Esophagus squamous epithelium (tissue), 5 donors: ENCODE results near the gene MLH3. TPM values are rescaled to one million over a fixed set of nuclear protein-coding genes. Genes with fewer than 3 reads are reported as not detected.

Experiments used
- DNase-seq: peaks from one replicate; lab custom pipeline; 2025; lab: John Stamatoyannopoulos, UW
- H3K27ac ChIP-seq, 4 donors: fragments of 200-600 bp; sonication (generic); one replicate each; pipeline ENCODE4 v1.5.1; 2016 to 2019; ENCODE audit warnings: mild to moderate bottlenecking in 1 of 4
- H3K27me3 ChIP-seq, 4 donors: fragments of 200-600 bp; sonication (generic); 1 replicate in 3 of 4; 2 replicates in 1 of 4; pipeline versions ENCODE4 v1.5.1 to v1.6.0; 2017 to 2021; ENCODE audit warnings: antibody characterized with exemption in 1 of 4
- H3K36me3 ChIP-seq, 3 donors: fragments of 200-600 bp; sonication (generic); one replicate each; pipeline ENCODE4 v1.5.1; 2016 to 2019
- H3K4me1 ChIP-seq, 3 donors: fragments of 200-600 bp; sonication (generic); one replicate each; pipeline ENCODE4 v1.5.1; 2017 to 2019
- H3K4me3 ChIP-seq, 4 donors: fragments of 200-600 bp; sonication (generic); 1 replicate in 3 of 4; 2 replicates in 1 of 4; pipeline ENCODE4 v1.5.1; 2016 to 2019; ENCODE audit warnings: mild to moderate bottlenecking in 2 of 4, moderate library complexity in 1 of 4
- H3K9me3 ChIP-seq, 3 donors: fragments of 200-600 bp; sonication (generic); one replicate each; pipeline ENCODE4 v1.5.1; 2016 to 2019
- POLR2A ChIP-seq, 4 donors: fragments of 450-650 bp; IDR thresholded peaks; one replicate each; pipeline ENCODE4 v1.6.1; 2017; ENCODE audit warnings: antibody characterized with exemption in 4 of 4, mild to moderate bottlenecking in 4 of 4, moderate library complexity in 3 of 4
- WGBS, 2 donors: methylation state at CpG; one replicate each; pipeline ENCODE4 v1.1.5; 2018; 5-methylcytosine and 5-hydroxymethylcytosine counted together
- intact Hi-C: fragments of 100-400 bp; cut with DNase I; formaldehyde crosslinking; loops from one replicate; pipeline ENCODE4 v1.15.0; 2022
- total RNA-seq, 4 donors: library from RNA; depleted of rRNA; stranded (reverse); fragments of >200 nt; gene quantifications; one replicate each; pipeline ENCODE4 v1.1.0, GENCODE V29; 2016
- TF ChIP-seq, protein P1 (sequence below), 6 experiments: fragments of 450-650 bp in 4 of 6; fragments of 200-600 bp in 2 of 6; sonication (generic) in 2 of 6; IDR thresholded peaks; one replicate each; pipeline ENCODE4 v1.5.1; 2016 to 2019; ENCODE audit warnings: antibody characterized with exemption in 6 of 6, mild to moderate bottlenecking in 4 of 6, moderate library complexity in 4 of 6
- donor health status: DM: yes; HTN: yes; CAD: no.

MLH3 gene
- total RNA-seq, 4 donors from 2014 or later: 8.4 to 39.7 (median 11.0) TPM

DNA sequence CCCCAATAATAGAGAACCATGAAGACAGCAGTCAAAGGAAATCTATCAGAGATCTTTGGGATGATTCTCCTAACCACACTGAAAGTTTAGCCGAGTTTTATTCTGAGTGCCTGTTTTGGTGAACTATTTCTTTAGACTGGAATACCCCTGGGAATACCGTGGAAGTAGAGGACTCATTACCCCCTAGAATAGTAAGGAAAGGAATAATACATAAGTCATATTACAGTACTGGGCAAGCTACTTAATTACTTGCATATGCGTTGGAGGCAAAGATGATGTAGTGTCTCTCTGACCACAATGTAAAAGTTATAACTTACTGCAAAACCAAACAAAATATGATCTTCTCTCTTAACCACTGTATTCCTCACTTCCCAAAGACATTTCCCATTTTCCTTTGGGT lies 43.6 kb upstream of the MLH3 start:
- Histone ChIP-seq H3K4me3 (no peak overlapping the region), H3K27ac (no peak overlapping the region), H3K36me3 (peaks cover 14 to 100% (median 39%) of the 10 kb centered on the region in 3 donors), H3K4me1 (no peaks in the 10 kb centered on the region), H3K27me3 (no peaks in the 10 kb centered on the region), H3K9me3 (no peaks in the 10 kb centered on the region)
- intact Hi-C loops: no loop called here
- no peak for TF ChIP-seq POLR2A (IDR thresholded peaks at IDR 0.05)
- TF ChIP-seq, protein P1, sequence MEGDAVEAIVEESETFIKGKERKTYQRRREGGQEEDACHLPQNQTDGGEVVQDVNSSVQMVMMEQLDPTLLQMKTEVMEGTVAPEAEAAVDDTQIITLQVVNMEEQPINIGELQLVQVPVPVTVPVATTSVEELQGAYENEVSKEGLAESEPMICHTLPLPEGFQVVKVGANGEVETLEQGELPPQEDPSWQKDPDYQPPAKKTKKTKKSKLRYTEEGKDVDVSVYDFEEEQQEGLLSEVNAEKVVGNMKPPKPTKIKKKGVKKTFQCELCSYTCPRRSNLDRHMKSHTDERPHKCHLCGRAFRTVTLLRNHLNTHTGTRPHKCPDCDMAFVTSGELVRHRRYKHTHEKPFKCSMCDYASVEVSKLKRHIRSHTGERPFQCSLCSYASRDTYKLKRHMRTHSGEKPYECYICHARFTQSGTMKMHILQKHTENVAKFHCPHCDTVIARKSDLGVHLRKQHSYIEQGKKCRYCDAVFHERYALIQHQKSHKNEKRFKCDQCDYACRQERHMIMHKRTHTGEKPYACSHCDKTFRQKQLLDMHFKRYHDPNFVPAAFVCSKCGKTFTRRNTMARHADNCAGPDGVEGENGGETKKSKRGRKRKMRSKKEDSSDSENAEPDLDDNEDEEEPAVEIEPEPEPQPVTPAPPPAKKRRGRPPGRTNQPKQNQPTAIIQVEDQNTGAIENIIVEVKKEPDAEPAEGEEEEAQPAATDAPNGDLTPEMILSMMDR (IDR thresholded peaks at IDR 0.05): no peak
- DNase-seq: no peak
- WGBS, 2 donors: 89 to 92% methylated on average over 3 of the region's 3 CpGs

GRCh38 chr14:75092698-75093097 lies 41.4 kb upstream of the MLH3 start:
- no peaks in the 10 kb centered on the region for H3K9me3 ChIP-seq
- H3K27ac ChIP-seq: no peak overlapping the region
- no peak for DNase-seq
- intact Hi-C loops: no loop called here
- peaks cover 17 to 100% (median 41%) of the 10 kb centered on the region in 3 donors for H3K36me3 ChIP-seq
- WGBS, 2 donors: 90 to 91% methylated on average over 2 of the region's 2 CpGs
- TF ChIP-seq, protein P1 (IDR thresholded peaks at IDR 0.05): no peak
- no peak for TF ChIP-seq POLR2A (IDR thresholded peaks at IDR 0.05)
- H3K4me3 ChIP-seq: no peak overlapping the region
- no peaks in the 10 kb centered on the region for H3K27me3 ChIP-seq
- peaks cover 0 to 4% (median 0%) of the 10 kb centered on the region in 3 donors for H3K4me1 ChIP-seq

DNA sequence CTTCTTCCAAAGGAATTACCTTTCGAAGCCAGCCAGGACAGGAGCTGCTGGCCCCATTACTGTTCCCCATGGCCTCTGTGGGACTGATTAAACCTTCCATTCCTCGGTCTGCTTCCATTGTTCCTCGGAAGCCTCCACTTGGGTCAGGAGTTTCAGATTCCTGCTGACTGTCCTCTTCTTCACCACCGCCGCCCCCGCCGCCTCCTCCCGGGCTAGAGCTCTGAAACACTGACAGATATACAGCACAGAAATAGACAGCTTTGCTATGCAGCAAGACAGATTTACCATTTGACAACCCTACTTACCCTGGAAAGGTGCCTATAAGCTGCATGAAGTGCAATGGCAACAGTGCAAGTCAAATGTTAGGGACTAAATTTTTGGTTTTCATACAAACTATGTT lies 40.0 kb upstream of the MLH3 start:
- no peak for TF ChIP-seq POLR2A (IDR thresholded peaks at IDR 0.05)
- TF ChIP-seq, protein P1 (IDR thresholded peaks at IDR 0.05): no peak
- Histone ChIP-seq H3K27ac (no peak overlapping the region), H3K9me3 (no peaks in the 10 kb centered on the region), H3K27me3 (no peaks in the 10 kb centered on the region), H3K4me3 (no peak overlapping the region), H3K36me3 (peaks cover 17 to 100% (median 44%) of the 10 kb centered on the region in 3 donors), H3K4me1 (peaks cover 0 to 4% (median 0%) of the 10 kb centered on the region in 3 donors)
- WGBS, 2 donors: 94 to 95% methylated on average over 8 of the region's 8 CpGs
- intact Hi-C loops: no loop called here
- no peak for DNase-seq

GRCh38 chr14:75090353-75090752 lies 39.1 kb upstream of the MLH3 start:
- DNase-seq: no peak
- 86% methylated on average over 3 of the region's 3 CpGs for WGBS, 2 donors
- intact Hi-C loops: no loop called here
- Histone ChIP-seq H3K36me3 (peaks cover 14 to 100% (median 44%) of the 10 kb centered on the region in 3 donors), H3K27me3 (no peaks in the 10 kb centered on the region), H3K4me1 (peaks cover 0 to 5% (median 0%) of the 10 kb centered on the region in 3 donors), H3K27ac (no peak overlapping the region), H3K4me3 (no peak overlapping the region), H3K9me3 (no peaks in the 10 kb centered on the region)
- TF ChIP-seq, protein P1 (IDR thresholded peaks at IDR 0.05): no peak
- TF ChIP-seq POLR2A (IDR thresholded peaks at IDR 0.05): no peak

DNA sequence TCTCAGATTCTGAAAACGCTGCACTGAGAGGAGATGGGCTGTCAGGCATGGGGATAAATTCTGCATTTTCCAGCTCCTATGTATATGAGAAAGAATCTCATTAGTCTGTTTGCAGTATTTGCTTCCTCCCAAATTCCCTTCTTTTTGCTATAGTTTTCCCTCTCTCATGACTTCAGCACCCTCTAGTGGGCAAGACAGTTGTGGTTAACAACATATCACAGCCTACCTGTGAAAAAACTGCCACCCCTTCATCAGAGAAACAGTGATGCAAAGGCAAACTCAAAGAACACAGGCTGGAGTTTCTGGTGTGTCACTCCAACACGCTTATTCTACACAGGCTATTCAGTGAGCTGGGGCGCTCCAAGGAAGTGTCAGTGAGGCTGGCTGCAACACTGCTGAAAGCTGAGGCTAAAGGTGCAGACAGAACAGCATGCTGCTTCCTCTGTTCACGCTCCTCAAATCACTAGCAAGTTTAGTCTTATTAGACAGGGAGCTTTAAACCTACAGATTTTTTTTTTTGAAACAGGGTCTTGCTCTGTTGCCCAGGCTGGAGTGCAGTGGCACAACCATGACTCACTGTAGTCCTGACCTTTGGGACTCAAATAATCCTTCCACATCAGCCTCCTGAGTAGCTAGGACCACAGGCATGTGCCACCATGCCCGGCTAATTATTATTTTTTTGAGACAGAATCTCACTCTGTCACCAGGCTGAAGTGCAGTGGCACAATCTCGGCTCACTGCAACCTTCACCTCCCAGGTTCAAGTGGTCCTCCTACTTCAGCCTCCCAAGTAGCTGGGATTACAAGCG lies 37.5 kb upstream of the MLH3 start:
- 55 to 75% methylated on average over 4 to 7 of the region's 7 CpGs for WGBS, 2 donors
- TF ChIP-seq, protein P1 (IDR thresholded peaks at IDR 0.05): peak; percentile 61 to 88 (median 74)
- TF ChIP-seq POLR2A (IDR thresholded peaks at IDR 0.05): no peak
- intact Hi-C loops: loop anchor here (10.0 kb wide), 2 partner anchors 84 to 174 kb away; partner anchors contain the start of gene EIF2B2
- Histone ChIP-seq H3K27ac (no peak overlapping the region), H3K36me3 (peaks cover 3 to 100% (median 48%) of the 10 kb centered on the region in 3 donors), H3K4me3 (no peak overlapping the region), H3K9me3 (no peaks in the 10 kb centered on the region), H3K4me1 (peaks cover 0 to 21% (median 0%) of the 10 kb centered on the region in 3 donors), H3K27me3 (no peaks in the 10 kb centered on the region)
- no peak for DNase-seq
